ENCODE measurements around the gene CELA1.
A peak's percentile ranks its signal among the peaks of the same experiment; 100 is the strongest.

Gene CELA1

DNA sequence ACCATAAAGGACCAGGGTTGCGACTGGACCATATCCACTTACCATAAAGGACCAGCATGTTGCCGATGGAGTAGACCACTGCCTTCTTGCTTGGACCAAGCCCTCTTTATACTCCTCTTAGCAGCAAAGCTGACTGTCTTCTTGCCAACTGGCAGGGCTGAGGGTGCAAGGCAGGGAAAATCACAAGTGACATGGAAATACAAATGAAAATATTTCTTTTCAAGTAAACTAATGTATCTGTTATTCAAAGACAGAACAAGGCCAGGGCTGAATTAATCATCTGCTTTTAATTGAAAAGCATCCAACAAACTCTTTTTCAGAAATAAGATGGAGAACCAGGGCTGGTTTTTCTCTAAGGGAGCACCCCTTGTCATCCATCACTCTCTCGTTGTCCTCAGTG is at the start of gene CELA1:
Gene CELA1 (minus strand): TSS at position 99 of the 400 bp plus-strand sequence. CDS start 41 bp downstream, at position 58.
- TF ChIP-seq, protein P1, sequence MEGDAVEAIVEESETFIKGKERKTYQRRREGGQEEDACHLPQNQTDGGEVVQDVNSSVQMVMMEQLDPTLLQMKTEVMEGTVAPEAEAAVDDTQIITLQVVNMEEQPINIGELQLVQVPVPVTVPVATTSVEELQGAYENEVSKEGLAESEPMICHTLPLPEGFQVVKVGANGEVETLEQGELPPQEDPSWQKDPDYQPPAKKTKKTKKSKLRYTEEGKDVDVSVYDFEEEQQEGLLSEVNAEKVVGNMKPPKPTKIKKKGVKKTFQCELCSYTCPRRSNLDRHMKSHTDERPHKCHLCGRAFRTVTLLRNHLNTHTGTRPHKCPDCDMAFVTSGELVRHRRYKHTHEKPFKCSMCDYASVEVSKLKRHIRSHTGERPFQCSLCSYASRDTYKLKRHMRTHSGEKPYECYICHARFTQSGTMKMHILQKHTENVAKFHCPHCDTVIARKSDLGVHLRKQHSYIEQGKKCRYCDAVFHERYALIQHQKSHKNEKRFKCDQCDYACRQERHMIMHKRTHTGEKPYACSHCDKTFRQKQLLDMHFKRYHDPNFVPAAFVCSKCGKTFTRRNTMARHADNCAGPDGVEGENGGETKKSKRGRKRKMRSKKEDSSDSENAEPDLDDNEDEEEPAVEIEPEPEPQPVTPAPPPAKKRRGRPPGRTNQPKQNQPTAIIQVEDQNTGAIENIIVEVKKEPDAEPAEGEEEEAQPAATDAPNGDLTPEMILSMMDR (conservative IDR thresholded peaks at IDR 0.05) = no peak
- H3K27ac ChIP-seq = no peak within 1 kb of the TSS

DNA sequence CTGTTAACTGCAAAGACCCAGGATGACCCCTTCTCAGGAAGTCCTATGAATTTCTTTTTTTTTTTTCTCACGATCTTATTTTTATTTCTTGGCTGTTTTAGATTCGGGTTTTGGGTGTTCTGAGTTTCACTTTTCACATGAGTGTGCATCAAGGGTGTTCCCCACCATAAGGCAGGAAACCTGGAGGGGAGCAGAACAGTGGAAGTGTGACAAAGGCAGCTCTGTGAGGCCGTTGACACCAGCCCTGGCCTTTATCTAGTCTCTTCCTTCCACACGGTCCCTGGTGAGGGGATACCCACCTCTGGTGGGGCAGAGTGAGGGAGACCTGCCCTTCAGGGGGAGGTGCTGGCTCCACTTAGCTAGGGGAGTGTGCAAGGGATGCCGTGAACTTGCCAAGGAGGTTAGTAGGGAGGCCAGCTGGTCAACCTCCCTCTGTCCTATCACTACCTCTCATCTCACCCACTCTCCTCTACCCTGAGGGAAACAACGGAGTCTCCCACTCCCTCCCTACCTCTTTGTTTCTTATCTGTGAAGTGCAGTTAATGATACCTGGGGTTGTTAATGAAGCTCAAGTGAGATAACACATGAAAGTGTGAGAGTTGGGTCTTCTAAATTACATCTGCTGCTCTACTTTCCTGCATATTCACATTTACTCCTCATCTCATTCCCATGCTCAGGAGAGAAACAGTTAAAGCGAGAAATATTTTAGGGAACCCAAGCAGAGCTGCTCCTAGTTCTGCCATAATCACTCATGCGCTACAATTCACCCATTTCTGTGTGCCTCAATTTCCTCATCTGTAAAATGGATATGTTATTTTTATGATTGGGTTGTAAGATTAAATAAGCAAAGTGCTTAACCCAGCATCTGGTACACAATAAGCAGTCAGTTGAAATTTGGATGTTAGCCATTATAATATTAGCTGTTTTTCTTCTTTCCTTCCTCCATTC is 49.1 kb upstream of the CELA1 start:
- H3K27ac ChIP-seq = no peak overlapping the region
- TF ChIP-seq, protein P1 (conservative IDR thresholded peaks at IDR 0.05) = no peak

DNA sequence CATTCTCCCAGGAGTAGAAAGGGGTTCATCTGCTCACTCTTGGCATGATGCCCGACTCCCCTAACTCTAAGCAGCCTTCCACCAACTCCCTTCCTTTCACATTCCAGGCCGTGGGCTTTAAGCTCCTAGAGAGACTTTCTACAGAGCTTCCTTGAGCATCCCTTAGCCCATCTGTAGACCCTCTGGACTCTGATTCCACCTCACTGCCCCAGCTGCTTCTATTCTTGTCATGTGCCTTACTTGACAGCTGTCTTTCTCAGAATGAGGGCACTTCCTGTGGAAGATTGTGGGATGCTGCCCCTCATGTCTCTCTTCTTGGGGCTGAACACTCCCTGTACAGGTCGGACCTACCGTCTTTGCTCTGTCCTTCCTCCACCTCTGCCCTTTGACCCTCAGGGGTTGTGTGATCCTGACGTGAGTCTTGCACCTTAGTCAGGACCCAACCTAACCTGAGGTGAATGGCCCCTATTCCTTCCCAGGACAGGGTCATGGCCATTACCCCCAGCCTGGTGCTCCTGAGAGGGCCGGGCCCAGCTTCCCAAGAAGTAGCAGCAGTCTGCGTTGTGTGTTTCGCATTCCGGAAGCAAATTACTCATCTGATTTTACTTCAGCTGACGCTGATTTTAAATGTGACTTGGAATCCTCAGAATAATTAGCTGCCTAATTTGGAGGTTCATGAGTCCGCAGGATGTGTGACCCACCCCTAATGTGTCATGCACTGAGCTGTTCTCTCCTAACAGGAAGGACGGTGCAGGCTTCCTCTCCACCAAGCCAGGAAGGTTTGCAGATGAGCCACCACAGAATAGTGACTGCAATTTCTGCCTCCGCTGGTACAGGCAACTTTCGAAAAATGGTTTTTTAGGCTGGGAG is 47.4 kb upstream of the CELA1 start:
- no peak overlapping the region for H3K27ac ChIP-seq
- TF ChIP-seq, protein P1 (conservative IDR thresholded peaks at IDR 0.05) = no peak

DNA sequence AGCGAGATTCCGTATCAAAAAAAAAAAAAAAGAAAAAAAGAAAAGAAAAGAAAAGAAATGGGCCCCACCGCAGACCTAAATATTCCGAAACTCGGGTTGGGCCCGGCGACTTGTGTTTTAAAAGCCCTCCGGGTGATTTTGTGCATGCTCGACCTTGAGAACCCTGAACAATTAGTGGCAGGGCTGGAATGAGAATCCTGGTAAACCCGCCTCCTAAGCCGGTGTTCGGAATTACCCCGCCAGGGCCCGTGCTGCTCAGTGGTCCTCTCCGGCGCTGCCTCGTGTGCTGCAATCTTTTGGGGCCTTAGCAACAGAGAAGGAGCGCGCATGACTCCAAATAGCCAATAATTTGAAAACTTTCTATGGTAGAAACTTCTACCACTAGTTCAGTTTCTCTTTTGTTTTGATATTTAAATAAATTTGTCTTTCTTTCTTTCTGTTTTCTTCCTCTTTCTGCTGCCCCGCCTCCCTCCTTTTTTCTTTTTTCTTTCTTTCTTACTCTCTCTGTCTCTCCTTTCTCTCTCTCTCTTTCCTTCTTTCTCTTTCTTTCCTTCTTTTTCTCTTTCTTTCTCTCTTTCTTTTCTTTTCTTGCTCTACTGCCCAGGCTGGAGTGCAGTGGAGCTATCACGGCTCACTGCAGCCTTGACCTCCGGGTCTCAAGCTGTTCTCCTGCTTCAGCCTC is 46.2 kb upstream of the CELA1 start:
- H3K27ac ChIP-seq = no peak overlapping the region
- TF ChIP-seq, protein P1 (conservative IDR thresholded peaks at IDR 0.05) = no peak

DNA sequence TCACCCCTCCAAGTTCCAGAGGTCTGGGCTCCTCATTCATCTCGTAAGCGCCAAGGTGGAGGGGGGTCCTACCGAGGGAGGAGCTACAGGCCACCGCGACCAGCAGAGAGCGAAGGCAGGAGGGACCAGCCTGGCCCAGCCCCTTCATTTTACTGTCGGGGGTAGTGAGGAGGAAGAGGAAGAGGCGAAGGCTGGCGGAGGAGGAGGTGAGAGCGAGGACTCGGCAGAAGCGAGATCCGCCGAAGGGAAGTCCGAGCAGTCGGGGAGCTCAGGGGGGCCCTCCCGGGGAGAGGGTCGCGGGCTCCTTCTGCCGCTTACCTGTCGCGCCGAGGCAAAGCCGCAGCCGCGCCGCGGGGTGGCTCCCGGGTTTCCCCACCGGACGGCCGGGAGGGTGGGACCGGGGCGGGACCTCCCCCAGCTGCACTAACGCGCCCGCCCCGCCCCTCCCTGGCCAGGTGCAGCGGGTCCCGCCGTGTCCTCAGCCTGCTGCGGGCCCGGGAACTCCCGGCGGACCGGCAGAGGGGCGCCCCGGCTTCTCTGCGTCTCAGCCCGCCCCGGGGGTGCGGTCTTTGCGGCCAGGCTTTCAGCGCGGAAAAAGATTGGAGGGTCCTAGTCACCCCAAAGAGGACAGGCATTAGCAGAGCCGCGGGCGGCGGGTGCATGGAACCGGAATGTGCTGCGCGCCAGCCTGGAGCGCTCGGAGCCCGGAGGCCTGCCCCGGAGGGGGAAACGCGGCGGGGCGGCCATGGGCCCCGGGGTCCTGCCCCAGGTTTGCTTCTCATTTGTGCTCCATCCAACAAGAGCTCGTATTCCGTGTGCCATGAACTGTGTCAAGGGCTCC is 45.0 kb upstream of the CELA1 start, which contains the start of gene GALNT6:
Gene GALNT6 (minus strand): TSS at position 124 of the 841 bp plus-strand sequence. CDS start 11,625 bp downstream, outside the sequence.
- TF ChIP-seq, protein P1 (conservative IDR thresholded peaks at IDR 0.05) = no peak
- H3K27ac ChIP-seq = peak within 1 kb of the TSS; percentile 49; the same call in 1 of the 2 replicates

DNA sequence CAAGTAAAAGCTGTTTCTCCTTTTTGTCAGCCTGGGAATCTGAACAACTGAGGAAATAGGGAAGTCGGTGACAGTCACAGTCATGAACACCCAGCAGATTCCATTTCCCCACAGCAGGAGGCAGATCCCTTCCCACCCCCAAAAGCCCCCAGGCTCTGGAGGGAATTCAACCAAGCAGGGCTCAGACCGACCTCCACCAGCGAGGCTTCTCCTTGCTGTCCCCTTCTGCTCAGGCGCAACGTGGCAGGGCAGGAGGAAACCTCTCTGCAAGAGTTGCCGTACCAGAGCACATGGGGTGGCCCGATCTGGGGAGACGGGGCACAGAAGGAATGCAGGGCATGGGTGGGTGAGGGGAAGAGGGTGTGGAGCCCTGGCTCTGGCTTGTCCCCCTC is 44.4 kb upstream of the CELA1 start:
- peak overlapping the region; percentile 49; the same call in 1 of the 2 replicates for H3K27ac ChIP-seq
- TF ChIP-seq, protein P1 (conservative IDR thresholded peaks at IDR 0.05) = no peak

All from VCaP (cell line).